Uterus (tissue), 2 donors: ENCODE data around the gene FBXO34.

Experiments
- CTCF ChIP-seq, 4 experiments: fragments of 200-600 bp in 2 of 4; fragments of 450-650 bp in 2 of 4; sonication (generic) in 2 of 4; IDR thresholded peaks; one replicate each; pipeline ENCODE4 v1.5.1; 2016 to 2019; ENCODE audit warnings: antibody characterized with exemption in 4 of 4, mild to moderate bottlenecking in 2 of 4, moderate library complexity in 1 of 4
- POLR2A ChIP-seq, 2 donors: fragments of 450-650 bp; IDR thresholded peaks; one replicate each; pipeline ENCODE4 v1.6.1; 2016; ENCODE audit warnings: antibody characterized with exemption in 2 of 2, mild to moderate bottlenecking in 1 of 2, moderate library complexity in 1 of 2

- TF ChIP-seq CTCF (IDR thresholded peaks at IDR 0.05) (no peak), POLR2A (IDR thresholded peaks at IDR 0.05) (no peak)
These were observed 58.9 kb downstream of the FBXO34 start for GRCh38 chr14:55329999-55330710.
